ENCODE measurements around the gene MCU. TPM values are rescaled to one million over a fixed set of nuclear protein-coding genes. Genes with fewer than 3 reads are reported as not detected.

The MCU gene
- total and polyA plus RNA-seq, 2 of the 8 experiments (the other 6 are each of a cell fraction or from before 2014, with no cell fraction given), result 51.6 to 62.2 TPM

GRCh38 chr10:72893136-72893798 lies 201.3 kb downstream of the MCU start, which contains the start of gene OIT3 (continued):
- TF ChIP-seq, protein P1, sequence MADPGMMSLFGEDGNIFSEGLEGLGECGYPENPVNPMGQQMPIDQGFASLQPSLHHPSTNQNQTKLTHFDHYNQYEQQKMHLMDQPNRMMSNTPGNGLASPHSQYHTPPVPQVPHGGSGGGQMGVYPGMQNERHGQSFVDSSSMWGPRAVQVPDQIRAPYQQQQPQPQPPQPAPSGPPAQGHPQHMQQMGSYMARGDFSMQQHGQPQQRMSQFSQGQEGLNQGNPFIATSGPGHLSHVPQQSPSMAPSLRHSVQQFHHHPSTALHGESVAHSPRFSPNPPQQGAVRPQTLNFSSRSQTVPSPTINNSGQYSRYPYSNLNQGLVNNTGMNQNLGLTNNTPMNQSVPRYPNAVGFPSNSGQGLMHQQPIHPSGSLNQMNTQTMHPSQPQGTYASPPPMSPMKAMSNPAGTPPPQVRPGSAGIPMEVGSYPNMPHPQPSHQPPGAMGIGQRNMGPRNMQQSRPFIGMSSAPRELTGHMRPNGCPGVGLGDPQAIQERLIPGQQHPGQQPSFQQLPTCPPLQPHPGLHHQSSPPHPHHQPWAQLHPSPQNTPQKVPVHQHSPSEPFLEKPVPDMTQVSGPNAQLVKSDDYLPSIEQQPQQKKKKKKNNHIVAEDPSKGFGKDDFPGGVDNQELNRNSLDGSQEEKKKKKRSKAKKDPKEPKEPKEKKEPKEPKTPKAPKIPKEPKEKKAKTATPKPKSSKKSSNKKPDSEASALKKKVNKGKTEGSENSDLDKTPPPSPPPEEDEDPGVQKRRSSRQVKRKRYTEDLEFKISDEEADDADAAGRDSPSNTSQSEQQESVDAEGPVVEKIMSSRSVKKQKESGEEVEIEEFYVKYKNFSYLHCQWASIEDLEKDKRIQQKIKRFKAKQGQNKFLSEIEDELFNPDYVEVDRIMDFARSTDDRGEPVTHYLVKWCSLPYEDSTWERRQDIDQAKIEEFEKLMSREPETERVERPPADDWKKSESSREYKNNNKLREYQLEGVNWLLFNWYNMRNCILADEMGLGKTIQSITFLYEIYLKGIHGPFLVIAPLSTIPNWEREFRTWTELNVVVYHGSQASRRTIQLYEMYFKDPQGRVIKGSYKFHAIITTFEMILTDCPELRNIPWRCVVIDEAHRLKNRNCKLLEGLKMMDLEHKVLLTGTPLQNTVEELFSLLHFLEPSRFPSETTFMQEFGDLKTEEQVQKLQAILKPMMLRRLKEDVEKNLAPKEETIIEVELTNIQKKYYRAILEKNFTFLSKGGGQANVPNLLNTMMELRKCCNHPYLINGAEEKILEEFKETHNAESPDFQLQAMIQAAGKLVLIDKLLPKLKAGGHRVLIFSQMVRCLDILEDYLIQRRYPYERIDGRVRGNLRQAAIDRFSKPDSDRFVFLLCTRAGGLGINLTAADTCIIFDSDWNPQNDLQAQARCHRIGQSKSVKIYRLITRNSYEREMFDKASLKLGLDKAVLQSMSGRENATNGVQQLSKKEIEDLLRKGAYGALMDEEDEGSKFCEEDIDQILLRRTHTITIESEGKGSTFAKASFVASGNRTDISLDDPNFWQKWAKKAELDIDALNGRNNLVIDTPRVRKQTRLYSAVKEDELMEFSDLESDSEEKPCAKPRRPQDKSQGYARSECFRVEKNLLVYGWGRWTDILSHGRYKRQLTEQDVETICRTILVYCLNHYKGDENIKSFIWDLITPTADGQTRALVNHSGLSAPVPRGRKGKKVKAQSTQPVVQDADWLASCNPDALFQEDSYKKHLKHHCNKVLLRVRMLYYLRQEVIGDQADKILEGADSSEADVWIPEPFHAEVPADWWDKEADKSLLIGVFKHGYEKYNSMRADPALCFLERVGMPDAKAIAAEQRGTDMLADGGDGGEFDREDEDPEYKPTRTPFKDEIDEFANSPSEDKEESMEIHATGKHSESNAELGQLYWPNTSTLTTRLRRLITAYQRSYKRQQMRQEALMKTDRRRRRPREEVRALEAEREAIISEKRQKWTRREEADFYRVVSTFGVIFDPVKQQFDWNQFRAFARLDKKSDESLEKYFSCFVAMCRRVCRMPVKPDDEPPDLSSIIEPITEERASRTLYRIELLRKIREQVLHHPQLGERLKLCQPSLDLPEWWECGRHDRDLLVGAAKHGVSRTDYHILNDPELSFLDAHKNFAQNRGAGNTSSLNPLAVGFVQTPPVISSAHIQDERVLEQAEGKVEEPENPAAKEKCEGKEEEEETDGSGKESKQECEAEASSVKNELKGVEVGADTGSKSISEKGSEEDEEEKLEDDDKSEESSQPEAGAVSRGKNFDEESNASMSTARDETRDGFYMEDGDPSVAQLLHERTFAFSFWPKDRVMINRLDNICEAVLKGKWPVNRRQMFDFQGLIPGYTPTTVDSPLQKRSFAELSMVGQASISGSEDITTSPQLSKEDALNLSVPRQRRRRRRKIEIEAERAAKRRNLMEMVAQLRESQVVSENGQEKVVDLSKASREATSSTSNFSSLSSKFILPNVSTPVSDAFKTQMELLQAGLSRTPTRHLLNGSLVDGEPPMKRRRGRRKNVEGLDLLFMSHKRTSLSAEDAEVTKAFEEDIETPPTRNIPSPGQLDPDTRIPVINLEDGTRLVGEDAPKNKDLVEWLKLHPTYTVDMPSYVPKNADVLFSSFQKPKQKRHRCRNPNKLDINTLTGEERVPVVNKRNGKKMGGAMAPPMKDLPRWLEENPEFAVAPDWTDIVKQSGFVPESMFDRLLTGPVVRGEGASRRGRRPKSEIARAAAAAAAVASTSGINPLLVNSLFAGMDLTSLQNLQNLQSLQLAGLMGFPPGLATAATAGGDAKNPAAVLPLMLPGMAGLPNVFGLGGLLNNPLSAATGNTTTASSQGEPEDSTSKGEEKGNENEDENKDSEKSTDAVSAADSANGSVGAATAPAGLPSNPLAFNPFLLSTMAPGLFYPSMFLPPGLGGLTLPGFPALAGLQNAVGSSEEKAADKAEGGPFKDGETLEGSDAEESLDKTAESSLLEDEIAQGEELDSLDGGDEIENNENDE (IDR thresholded peaks at IDR 0.05; ENCODE audit: insufficient replicate concordance, low read length), result no peak
- TF ChIP-seq PHF8 (conservative IDR thresholded peaks at IDR 0.05; ENCODE audit: low read depth, low read length) (no peak), TCF12 (IDR thresholded peaks at IDR 0.05; ENCODE audit: low read depth, low read length) (no peak), TAF1 (IDR thresholded peaks at IDR 0.05; ENCODE audit: low read depth, low read length) (no peak), KDM5A (IDR thresholded peaks at IDR 0.05; ENCODE audit: low read length) (no peak), EZH2 (IDR thresholded peaks at IDR 0.05; ENCODE audit: low read depth, low read length, severe bottlenecking) (no peak), SIN3A (conservative IDR thresholded peaks at IDR 0.05 in 1 of 2, IDR thresholded peaks at IDR 0.05 in 1 of 2; ENCODE audit: low read depth in 1 of 2, low read length in 2 of 2) (no peak)
- TF ChIP-seq, protein P2, sequence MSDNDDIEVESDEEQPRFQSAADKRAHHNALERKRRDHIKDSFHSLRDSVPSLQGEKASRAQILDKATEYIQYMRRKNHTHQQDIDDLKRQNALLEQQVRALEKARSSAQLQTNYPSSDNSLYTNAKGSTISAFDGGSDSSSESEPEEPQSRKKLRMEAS (IDR thresholded peaks at IDR 0.05), result no peak
